Kidney epithelial cell (primary cell): ENCODE data around the gene ZDHHC14. TPM values are rescaled to one million over a fixed set of nuclear protein-coding genes. Genes with fewer than 3 reads are reported as not detected.
"Not testable (repeated sequence)": the region's sequence is repeated elsewhere in the genome, so short reads cannot be mapped to it uniquely, and the experiment has no call there.

Experiments used
- DNase-seq: peaks from one replicate; pipeline ENCODE4 v3.0.0-alpha.2; 2010; ENCODE audit warnings: low read depth
- H3K27me3 ChIP-seq: 2 replicates; pipeline ENCODE4 v1.6.0; 2011; ENCODE audit warnings: low read length; ENCODE audit not compliant: control insufficient read depth, insufficient read depth
- H3K36me3 ChIP-seq: 2 replicates; pipeline ENCODE4 v1.5.1; 2011; ENCODE audit warnings: low read length; ENCODE audit not compliant: control insufficient read depth, insufficient read depth
- H3K4me3 ChIP-seq: 2 replicates; pipeline ENCODE4 v1.5.1; 2011; ENCODE audit warnings: low read depth, mild to moderate bottlenecking, control low read depth, low read length
- CTCF ChIP-seq: IDR thresholded peaks from 2 replicates; pipeline ENCODE4 v1.5.1; 2011; ENCODE audit warnings: mild to moderate bottlenecking, moderate library complexity, low read length, control low read depth, inconsistent platforms; ENCODE audit not compliant: insufficient read depth, poor library complexity, severe bottlenecking
- total RNA-seq: library from RNA; depleted of rRNA; stranded (reverse); fragments of >200 nt; gene quantifications from 2 replicates; pipeline ENCODE4 v1.2.3, GENCODE V29; 2015

ZDHHC14 gene
- total RNA-seq, 1 donor from 2014 or later = 9.7 TPM

GRCh38 chr6:157575436-157576145 lies 194.6 kb downstream of the ZDHHC14 start:
- DNase-seq = no peak
- H3K36me3 ChIP-seq = no peaks in the 10 kb centered on the region
- no peaks in the 10 kb centered on the region for H3K27me3 ChIP-seq
- TF ChIP-seq CTCF = no peak
- H3K4me3 ChIP-seq = no peak overlapping the region

- DNase-seq, H3K36me3 ChIP-seq, H3K27me3 ChIP-seq, H3K4me3 ChIP-seq: not testable (repeated sequence)
Measured at GRCh38 chr6:157576991-157577390, 196.0 kb downstream of the ZDHHC14 start.

- H3K27me3 ChIP-seq, DNase-seq, H3K36me3 ChIP-seq, H3K4me3 ChIP-seq: not testable (repeated sequence)
Measured at GRCh38 chr6:157578527-157578926, 197.5 kb downstream of the ZDHHC14 start.

DNA sequence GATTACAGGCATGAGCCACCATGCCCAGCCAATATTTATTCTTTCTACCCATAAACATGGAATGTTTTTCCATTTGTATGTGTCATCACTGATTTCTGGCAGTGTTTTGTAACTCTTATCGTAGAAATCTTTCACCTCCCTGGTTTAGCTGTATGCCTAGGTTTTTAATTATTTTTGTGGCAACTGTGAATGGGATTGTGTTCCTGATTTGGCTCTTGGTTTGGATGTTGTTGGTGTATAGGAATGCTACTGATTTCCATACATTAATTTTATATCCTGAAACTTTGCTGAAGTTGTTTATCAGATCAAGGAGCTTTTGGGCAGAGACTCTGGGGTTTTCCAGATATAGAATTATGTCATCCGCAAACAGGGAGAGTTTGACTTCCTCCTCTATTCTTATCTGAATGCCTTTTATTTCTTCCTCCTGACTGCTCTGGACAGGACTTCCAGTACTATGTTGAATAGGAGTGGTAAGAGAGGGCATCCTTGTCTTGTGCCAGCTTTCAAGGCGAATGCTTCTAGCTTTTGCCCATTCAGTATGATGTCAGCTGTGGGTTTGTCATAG lies 198.6 kb downstream of the ZDHHC14 start:
- no peak overlapping the region for H3K4me3 ChIP-seq
- TF ChIP-seq CTCF = no peak
- no peaks in the 10 kb centered on the region for H3K36me3 ChIP-seq
- no peak for DNase-seq
- H3K27me3 ChIP-seq = no peaks in the 10 kb centered on the region

DNA sequence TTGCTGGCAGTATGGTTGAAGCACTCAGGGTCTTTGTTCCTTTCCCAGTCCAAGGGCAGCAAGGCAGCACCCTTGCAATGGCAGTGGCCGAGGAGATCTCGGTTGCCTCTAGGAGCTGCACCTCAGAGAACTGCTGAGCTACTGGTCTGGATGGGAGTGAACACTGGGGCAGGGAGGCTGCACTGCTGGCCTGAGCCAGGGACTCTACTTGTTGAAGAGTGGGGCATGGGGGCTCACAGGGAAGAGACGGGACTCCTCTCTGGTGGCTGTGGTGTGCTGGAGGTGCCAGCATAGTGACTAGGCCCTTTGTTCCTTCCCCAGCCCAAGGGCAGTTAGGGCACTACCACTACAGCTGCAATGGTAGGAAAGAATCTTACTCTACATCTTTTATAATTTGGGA lies 203.0 kb downstream of the ZDHHC14 start:
- DNase-seq = no peak
- H3K36me3 ChIP-seq = no peaks in the 10 kb centered on the region

GRCh38 chr6:157585274-157586087 lies 204.5 kb downstream of the ZDHHC14 start:
- Histone ChIP-seq H3K4me3 (no peak overlapping the region), H3K36me3 (no peaks in the 10 kb centered on the region), H3K27me3 (no peaks in the 10 kb centered on the region)
- DNase-seq = no peak
- no peak for TF ChIP-seq CTCF

More for the DNA sequence above, 203.0 kb downstream of the ZDHHC14 start:
- no peak for TF ChIP-seq CTCF
- H3K4me3 ChIP-seq = no peak overlapping the region
- no peaks in the 10 kb centered on the region for H3K27me3 ChIP-seq

GRCh38 chr6:157586088-157586414 lies 205.1 kb downstream of the ZDHHC14 start:
- no peak for TF ChIP-seq CTCF
- no peaks in the 10 kb centered on the region for H3K36me3 ChIP-seq
- H3K4me3 ChIP-seq = no peak overlapping the region
- DNase-seq = no peak
- H3K27me3 ChIP-seq = no peaks in the 10 kb centered on the region
